K562 (cell line): ENCODE data around the gene HSPB6. TPM values are rescaled to one million over a fixed set of nuclear protein-coding genes. Genes with fewer than 3 reads are reported as not detected.

ENCODE experiments used
- ATAC-seq: fragments of 200-7000 bp; cut with Tn5 transposase; 3 replicates; pipeline ENCODE4 v1.9.1; 2020; ENCODE audit warnings: moderate library complexity
- BruUV-seq: library from RNA; stranded (reverse); fragments of 400-500 nt; replicated peaks from 2 replicates; lab custom pipeline; 2021; lab: Mats Ljungman, UMichigan
- CTCF ChIA-PET: fragments of 300-600 bp; formaldehyde crosslinking; extraction: SDS; loops from one replicate; lab custom pipeline; 2021; ENCODE audit warnings: low intra/inter-chr PET ratio; lab: Yijun Ruan, JAX
- POLR2A ChIA-PET: fragments of 300-600, 350-650 bp; sonication (Branson Sonifier 250); formaldehyde crosslinking; extraction: SDS; loops from one replicate; lab custom pipeline; 2021; ENCODE audit warnings: antibody characterized with exemption, inconsistent platforms; lab: Yijun Ruan, JAX
- DNase-seq, 4 experiments: peaks; one replicate each; pipeline versions ENCODE4 v3.0.0 to v3.0.0-alpha.2; 2011 to 2018; ENCODE audit warnings: low spot score in 3 of 4, mixed read lengths in 3 of 4; ENCODE audit errors: extremely low read depth in 1 of 4
- FAIRE-seq: peaks from 2 replicates; lab custom pipeline; 2011; peaks lifted over from hg19 to GRCh38; lab: Jason Lieb, UNC
- H2AFZ ChIP-seq: 2 replicates; pipeline ENCODE4 v1.6.0; 2011; ENCODE audit warnings: low read depth, low read length, control low read depth, inconsistent platforms
- H3K27ac ChIP-seq: fragments of 200-600 bp; 3 replicates; pipeline ENCODE4 v1.8.0; 2011; ENCODE audit warnings: low read depth, mild to moderate bottlenecking, control low read depth, inconsistent platforms, low read length, moderate library complexity, mixed read lengths; ENCODE audit errors: extremely low read depth
- H3K27me3 ChIP-seq, 2 experiments: fragments of 300-600 bp in 1 of 2; 2 replicates in 1 of 2; 3 replicates in 1 of 2; pipeline versions ENCODE4 v1.6.0 to v1.8.0; 2011; ENCODE audit warnings: inconsistent platforms in 2 of 2, low read length in 2 of 2, mild to moderate bottlenecking in 1 of 2, mixed read lengths in 1 of 2, moderate library complexity in 1 of 2; ENCODE audit not compliant: control insufficient read depth in 2 of 2, insufficient read depth in 2 of 2
- H3K36me3 ChIP-seq: fragments of 300-600 bp; 3 replicates; pipeline ENCODE4 v1.8.0; 2011; ENCODE audit warnings: mild to moderate bottlenecking, low read length, inconsistent platforms; ENCODE audit not compliant: control insufficient read depth, insufficient read depth
- H3K4me1 ChIP-seq, 2 experiments: fragments of 200-600 bp in 1 of 2; replicated peaks in 1 of 2; 2 replicates in 1 of 2; 3 replicates in 1 of 2; pipeline versions ENCODE4 v1.5.1 to v1.8.0; 2011; ENCODE audit warnings: inconsistent platforms in 2 of 2, low read length in 2 of 2, mild to moderate bottlenecking in 1 of 2, mixed read lengths in 1 of 2, moderate library complexity in 1 of 2; ENCODE audit not compliant: control insufficient read depth in 2 of 2, insufficient read depth in 2 of 2
- H3K4me2 ChIP-seq: 2 replicates; pipeline ENCODE4 v1.6.1; 2011; ENCODE audit warnings: low read length, control low read depth, inconsistent platforms, mixed read lengths; ENCODE audit not compliant: insufficient read depth
- H3K4me3 ChIP-seq: fragments of 200-600 bp; sonication (generic), shearing (Covaris generic); 2 replicates; pipeline ENCODE4 v1.5.1; 2016; ENCODE audit warnings: control low read depth, inconsistent platforms
- H3K79me2 ChIP-seq: fragments of 200-600 bp; 3 replicates; pipeline ENCODE4 v1.8.0; 2011; ENCODE audit warnings: low read length, inconsistent platforms; ENCODE audit not compliant: control insufficient read depth, insufficient read depth
- H3K9ac ChIP-seq, 2 experiments: 2 replicates each; pipeline versions ENCODE4 v1.6.0 to v1.6.1; 2011; ENCODE audit warnings: low read depth in 2 of 2, low read length in 2 of 2, control low read depth in 1 of 2, inconsistent platforms in 1 of 2, mild to moderate bottlenecking in 1 of 2, mixed read lengths in 1 of 2; ENCODE audit not compliant: insufficient read depth in 1 of 2
- H3K9me1 ChIP-seq: one replicate; pipeline ENCODE4 v1.6.0; 2011; ENCODE audit warnings: inconsistent platforms, mild to moderate bottlenecking, low read length, moderate library complexity; ENCODE audit not compliant: control insufficient read depth, insufficient read depth
- H3K9me3 ChIP-seq: replicated peaks from 2 replicates; pipeline ENCODE4 v1.5.1; 2011; ENCODE audit warnings: low read depth, low read length, inconsistent platforms; ENCODE audit not compliant: control insufficient read depth, insufficient read depth
- H4K20me1 ChIP-seq: replicated peaks from 2 replicates; pipeline ENCODE4 v1.6.1; 2011; ENCODE audit warnings: low read length, inconsistent platforms, mixed read lengths; ENCODE audit not compliant: control insufficient read depth, insufficient read depth
- RBFOX2 ChIP-seq: fragments of 200-400 bp; formaldehyde crosslinking; IDR thresholded peaks from 2 replicates; pipeline ENCODE4 v1.6.1; 2017; ENCODE audit warnings: low read depth, mild to moderate bottlenecking, low read length, moderate library complexity
- TFAM ChIP-seq: fragments of 250-450 bp; sonication (Bioruptor Pico); conservative IDR thresholded peaks from 2 replicates; pipeline ENCODE4 v1.5.0; 2021; ENCODE audit warnings: mild to moderate bottlenecking, moderate library complexity
- ZFX ChIP-seq: sonication (generic); formaldehyde crosslinking; IDR thresholded peaks from 2 replicates; pipeline ENCODE4 v1.8.0; 2022; ENCODE audit warnings: mild to moderate bottlenecking, missing genetic modification reagents, moderate library complexity
- ZZZ3 ChIP-seq: fragments of 450-650 bp; IDR thresholded peaks from 2 replicates; pipeline ENCODE4 v1.6.1; 2016; ENCODE audit warnings: antibody characterized with exemption, mild to moderate bottlenecking, moderate library complexity
- WGBS: fragments of 100-300 bp; shearing (Covaris generic); methylation state at CpG from one replicate; pipeline ENCODE4 v1.1.6; 2016; ENCODE audit warnings: low coverage, mixed read lengths; ENCODE audit not compliant: insufficient coverage; ENCODE audit errors: missing lambda C conversion rate; 5-methylcytosine and 5-hydroxymethylcytosine counted together
- in situ Hi-C: fragments of 300-500 bp; cut with MboI; formaldehyde crosslinking; loops from 4 replicates; pipeline ENCODE4 v1.15.0; 2018; ENCODE audit warnings: inconsistent platforms, mixed read lengths
- intact Hi-C: fragments of 100-400 bp; cut with micrococcal nuclease; formaldehyde crosslinking; loops from 2 replicates; pipeline ENCODE4 v1.14.2; 2022
- polyA plus RNA-seq, 8 experiments: library from polyadenylated mRNA; depleted of rRNA in 4 of 8; stranded (reverse) in 5 of 8; unstranded in 3 of 8; fragments of >200 nt; fragmentation: Nextera tagmentation in 2 of 8; fragmentation: Illumina TruSeq in 1 of 8; extraction: Ambion mirVana in 2 of 8; extraction: Trizol in 1 of 8; gene quantifications; 2 replicates each; pipeline versions ENCODE4 v1.2.1 to v1.2.3, GENCODE V29; 2011 to 2014; ENCODE audit warnings: inconsistent platforms in 1 of 8, missing spikeins in 1 of 8
- total RNA-seq, 7 experiments: library from RNA; depleted of rRNA in 6 of 7; stranded (reverse); fragments of >200 nt in 6 of 7; fragmentation: Illumina TruSeq in 2 of 7; extraction: Trizol in 2 of 7; gene quantifications; 2 replicates each; pipeline versions ENCODE4 v1.2.1 to v1.2.3, GENCODE V29; 2011 to 2021; ENCODE audit warnings: low replicate concordance in 1 of 7
- TF ChIP-seq, protein P1 (sequence below): IDR thresholded peaks from 2 replicates; pipeline ENCODE4 v1.6.1; 2011; ENCODE audit warnings: borderline replicate concordance, low read depth, mild to moderate bottlenecking, moderate library complexity, low read length; ENCODE audit not compliant: insufficient read depth, poor library complexity, severe bottlenecking
- TF ChIP-seq, protein P2 (sequence below), 3 experiments: IDR thresholded peaks in 2 of 3; conservative IDR thresholded peaks in 1 of 3; 2 replicates each; pipeline ENCODE4 v1.5.1; 2011 to 2012; ENCODE audit warnings: low read length in 3 of 3, mild to moderate bottlenecking in 3 of 3, control low read depth in 2 of 3, improper control_type of control experiment in 1 of 3, inconsistent platforms in 1 of 3, low read depth in 1 of 3, mixed read lengths in 1 of 3, moderate library complexity in 1 of 3; ENCODE audit not compliant: insufficient read depth in 2 of 3

Gene HSPB6
- total and polyA plus RNA-seq, 9 of the 15 experiments (the other 6 are each of a cell fraction or from before 2014, with no cell fraction given), result 0.55 TPM; not detected in 8

- in situ Hi-C loops, result no loop called here
- Histone ChIP-seq H3K36me3 (no peaks in the 10 kb centered on the region), H3K9me3 (no peaks in the 10 kb centered on the region), H2AFZ (no peak overlapping the region), H3K4me1 (peaks cover 0 to 47% of the 10 kb centered on the region in 2 experiments; a peak in 3 of 5 replicates), H3K4me2 (no peak overlapping the region), H3K79me2 (no peaks in the 10 kb centered on the region), H3K4me3 (no peak overlapping the region), H3K27ac (no peak overlapping the region)
- BruUV-seq, result no TSS peak
- ATAC-seq, result peak; percentile 73
- TF ChIP-seq, protein P1, sequence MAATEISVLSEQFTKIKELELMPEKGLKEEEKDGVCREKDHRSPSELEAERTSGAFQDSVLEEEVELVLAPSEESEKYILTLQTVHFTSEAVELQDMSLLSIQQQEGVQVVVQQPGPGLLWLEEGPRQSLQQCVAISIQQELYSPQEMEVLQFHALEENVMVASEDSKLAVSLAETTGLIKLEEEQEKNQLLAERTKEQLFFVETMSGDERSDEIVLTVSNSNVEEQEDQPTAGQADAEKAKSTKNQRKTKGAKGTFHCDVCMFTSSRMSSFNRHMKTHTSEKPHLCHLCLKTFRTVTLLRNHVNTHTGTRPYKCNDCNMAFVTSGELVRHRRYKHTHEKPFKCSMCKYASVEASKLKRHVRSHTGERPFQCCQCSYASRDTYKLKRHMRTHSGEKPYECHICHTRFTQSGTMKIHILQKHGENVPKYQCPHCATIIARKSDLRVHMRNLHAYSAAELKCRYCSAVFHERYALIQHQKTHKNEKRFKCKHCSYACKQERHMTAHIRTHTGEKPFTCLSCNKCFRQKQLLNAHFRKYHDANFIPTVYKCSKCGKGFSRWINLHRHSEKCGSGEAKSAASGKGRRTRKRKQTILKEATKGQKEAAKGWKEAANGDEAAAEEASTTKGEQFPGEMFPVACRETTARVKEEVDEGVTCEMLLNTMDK, result peak; percentile 34
- no peak for TF ChIP-seq TFAM (CRISPR knock-in tag)
- TF ChIP-seq RBFOX2, result no peak
- no peak for TF ChIP-seq ZZZ3
- 0 out of 2 replicates have a peak, but pooled peaks have one; percentile 28 for TF ChIP-seq ZFX
- TF ChIP-seq, protein P2, sequence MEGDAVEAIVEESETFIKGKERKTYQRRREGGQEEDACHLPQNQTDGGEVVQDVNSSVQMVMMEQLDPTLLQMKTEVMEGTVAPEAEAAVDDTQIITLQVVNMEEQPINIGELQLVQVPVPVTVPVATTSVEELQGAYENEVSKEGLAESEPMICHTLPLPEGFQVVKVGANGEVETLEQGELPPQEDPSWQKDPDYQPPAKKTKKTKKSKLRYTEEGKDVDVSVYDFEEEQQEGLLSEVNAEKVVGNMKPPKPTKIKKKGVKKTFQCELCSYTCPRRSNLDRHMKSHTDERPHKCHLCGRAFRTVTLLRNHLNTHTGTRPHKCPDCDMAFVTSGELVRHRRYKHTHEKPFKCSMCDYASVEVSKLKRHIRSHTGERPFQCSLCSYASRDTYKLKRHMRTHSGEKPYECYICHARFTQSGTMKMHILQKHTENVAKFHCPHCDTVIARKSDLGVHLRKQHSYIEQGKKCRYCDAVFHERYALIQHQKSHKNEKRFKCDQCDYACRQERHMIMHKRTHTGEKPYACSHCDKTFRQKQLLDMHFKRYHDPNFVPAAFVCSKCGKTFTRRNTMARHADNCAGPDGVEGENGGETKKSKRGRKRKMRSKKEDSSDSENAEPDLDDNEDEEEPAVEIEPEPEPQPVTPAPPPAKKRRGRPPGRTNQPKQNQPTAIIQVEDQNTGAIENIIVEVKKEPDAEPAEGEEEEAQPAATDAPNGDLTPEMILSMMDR (IDR thresholded peaks at IDR 0.05 in 2 of 3, conservative IDR thresholded peaks at IDR 0.05 in 1 of 3; ENCODE audit: insufficient read depth in 2 of 3, low read depth in 1 of 3, low read length in 3 of 3), result peak in 2 of 3 experiments; percentile 21 to 23; a peak in 3 of 6 replicates
- TF ChIP-seq, all 486 proteins: peak for 3
- POLR2A ChIA-PET, result interaction anchor here (0.5 kb wide), 1 partner anchor 209 kb away, joined by 3 read pairs; no protein-coding TSS in a partner anchor
- DNase-seq (no peak), FAIRE-seq (no peak)
- Histone ChIP-seq H3K9me1 (no peaks in the 10 kb centered on the region), H3K27me3 (no peaks in the 10 kb centered on the region; a peak in 1 of 5 replicates), H4K20me1 (no peaks in the 10 kb centered on the region), H3K9ac (peak overlapping the region in 1 of 2 experiments; percentile 6; a peak in 2 of 4 replicates)
- intact Hi-C loops, result no loop called here
- WGBS, result 34% methylated on average over 18 of the region's 20 CpGs
- CTCF ChIA-PET, result no interaction called here
Measured at GRCh38 chr19:35790981-35791813, 34.4 kb upstream of the HSPB6 start.
